HCT116 (cell line): ENCODE results near the gene ZNF516. TPM values are rescaled to one million over a fixed set of nuclear protein-coding genes. Genes with fewer than 3 reads are reported as not detected.

ENCODE experiments used
- ATAC-seq: fragments of 200-7000 bp; cut with Tn5 transposase; 2 replicates; pipeline ENCODE4 v1.9.1; 2020; ENCODE audit warnings: mild to moderate bottlenecking, moderate library complexity
- BruUV-seq: library from RNA; stranded (reverse); fragments of 400-500 nt; replicated peaks from 2 replicates; lab custom pipeline; 2021; lab: Mats Ljungman, UMichigan
- CTCF ChIA-PET: fragments of 300-600 bp; sonication (Branson Sonifier 250); formaldehyde crosslinking; loops from one replicate; lab custom pipeline; 2021; ENCODE audit warnings: antibody characterized with exemption; lab: Charles Lee
- POLR2A ChIA-PET: fragments of 300-600, 350-600 bp; sonication (Branson Sonifier 250); formaldehyde crosslinking; loops from one replicate; lab custom pipeline; 2021; ENCODE audit warnings: antibody characterized with exemption; lab: Charles Lee
- RAD21 ChIA-PET, 2 experiments: fragments of 300-600 bp; sonication (Branson Sonifier 250); formaldehyde crosslinking; loops; one replicate each; lab custom pipeline; 2023; ENCODE audit warnings: low total read pairs in 2 of 2; ENCODE audit not compliant: uncharacterized antibody in 2 of 2, unreplicated experiment in 2 of 2, low non-redundant PET in 1 of 2; lab: Charles Lee
- DNase-seq: peaks from one replicate; pipeline ENCODE4 v3.0.0-alpha.2; 2010; ENCODE audit warnings: low read depth, low spot score
- H2AFZ ChIP-seq: fragments of 200-600 bp; shearing (Covaris generic), sonication (generic); 2 replicates; pipeline ENCODE4 v1.6.1; 2017; ENCODE audit warnings: low read depth, mixed run types, mixed read lengths, antibody characterized with exemption, low read length; ENCODE audit not compliant: poor library complexity, severe bottlenecking
- H3K27ac ChIP-seq: 2 replicates; pipeline ENCODE4 v1.5.1; 2012; ENCODE audit warnings: low read depth, low read length
- H3K27me3 ChIP-seq: fragments of 200-600 bp; sonication (generic); 2 replicates; pipeline ENCODE4 v1.6.1; 2016; ENCODE audit warnings: mixed run types, low read length, mixed read lengths; ENCODE audit not compliant: insufficient read depth
- H3K36me3 ChIP-seq, 2 experiments: fragments of 200-500 bp in 1 of 2; fragments of 200-600 bp in 1 of 2; sonication (Bioruptor generic) in 1 of 2; sonication (generic) in 1 of 2; 2 replicates each; pipeline versions ENCODE4 v1.5.1 to v1.6.1; 2014 to 2016; ENCODE audit warnings: low read length in 2 of 2, inconsistent platforms in 1 of 2, mixed read lengths in 1 of 2, mixed run types in 1 of 2; ENCODE audit not compliant: insufficient read depth in 2 of 2, control insufficient read depth in 1 of 2
- H3K4me1 ChIP-seq, 2 experiments: fragments of 200-600 bp in 1 of 2; sonication (generic) in 1 of 2; 2 replicates each; pipeline versions ENCODE4 v1.5.1 to v1.6.1; 2012 to 2017; ENCODE audit warnings: low read length in 2 of 2, inconsistent platforms in 1 of 2, mild to moderate bottlenecking in 1 of 2, mixed read lengths in 1 of 2, mixed run types in 1 of 2, moderate library complexity in 1 of 2; ENCODE audit not compliant: insufficient read depth in 2 of 2, control insufficient read depth in 1 of 2
- H3K4me2 ChIP-seq: fragments of 200-600 bp; sonication (generic); 2 replicates; pipeline ENCODE4 v1.6.1; 2017; ENCODE audit warnings: mixed run types, low read length, mixed read lengths
- H3K4me3 ChIP-seq, 2 experiments: fragments of 200-600 bp in 1 of 2; sonication (generic) in 1 of 2; replicated peaks in 1 of 2; 2 replicates each; pipeline ENCODE4 v1.5.1; 2011 to 2016; ENCODE audit warnings: low read length in 2 of 2, control low read depth in 1 of 2, low read depth in 1 of 2, mild to moderate bottlenecking in 1 of 2, mixed read lengths in 1 of 2, mixed run types in 1 of 2
- H3K79me2 ChIP-seq: fragments of 200-600 bp; sonication (generic); 2 replicates; pipeline ENCODE4 v1.6.1; 2017; ENCODE audit warnings: mild to moderate bottlenecking, mixed run types, low read length, moderate library complexity, mixed read lengths; ENCODE audit not compliant: insufficient read depth
- H3K9ac ChIP-seq: fragments of 200-600 bp; sonication (generic); 2 replicates; pipeline ENCODE4 v1.6.1; 2016; ENCODE audit warnings: low read length, mixed read lengths
- H3K9me2 ChIP-seq: fragments of 200-600 bp; sonication (generic), shearing (Covaris generic); 2 replicates; pipeline ENCODE4 v1.6.1; 2017; ENCODE audit warnings: mixed run types, mild to moderate bottlenecking, moderate library complexity; ENCODE audit not compliant: insufficient read depth
- H3K9me3 ChIP-seq, 2 experiments: fragments of 200-500 bp in 1 of 2; fragments of 200-600 bp in 1 of 2; sonication (Bioruptor generic) in 1 of 2; sonication (generic) in 1 of 2; 2 replicates each; pipeline ENCODE4 v1.6.1; 2014 to 2017; ENCODE audit warnings: low read length in 2 of 2, mixed read lengths in 2 of 2, inconsistent platforms in 1 of 2, low read depth in 1 of 2, mild to moderate bottlenecking in 1 of 2, mixed run types in 1 of 2, moderate library complexity in 1 of 2; ENCODE audit not compliant: control insufficient read depth in 1 of 2, insufficient read depth in 1 of 2
- H4K20me1 ChIP-seq: fragments of 200-600 bp; sonication (generic), shearing (Covaris generic); 2 replicates; pipeline ENCODE4 v1.6.1; 2017; ENCODE audit warnings: mixed run types, mild to moderate bottlenecking, moderate library complexity; ENCODE audit not compliant: insufficient read depth
- ATF3 ChIP-seq: IDR thresholded peaks from 2 replicates; pipeline ENCODE4 v1.6.1; 2012
- CTCF ChIP-seq, 3 experiments: fragments of 200-600 bp in 1 of 3; sonication (generic) in 1 of 3; IDR thresholded peaks in 2 of 3; conservative IDR thresholded peaks in 1 of 3; 2 replicates each; pipeline ENCODE4 v1.5.1; 2012 to 2017; ENCODE audit warnings: low read depth in 2 of 3, low read length in 2 of 3, antibody characterized with exemption in 1 of 3, borderline replicate concordance in 1 of 3, control low read depth in 1 of 3, mild to moderate bottlenecking in 1 of 3, mixed read lengths in 1 of 3, mixed run types in 1 of 3, moderate library complexity in 1 of 3; ENCODE audit not compliant: insufficient read depth in 1 of 3
- EGR1 ChIP-seq: IDR thresholded peaks from 2 replicates; pipeline ENCODE4 v1.6.1; 2012; ENCODE audit warnings: low read depth
- ELF1 ChIP-seq: IDR thresholded peaks from 2 replicates; pipeline ENCODE4 v1.6.1; 2012; ENCODE audit warnings: low read depth, borderline replicate concordance
- EZH2 ChIP-seq: fragments of 200-600 bp; sonication (generic); IDR thresholded peaks from 2 replicates; pipeline ENCODE4 v1.6.1; 2017; ENCODE audit warnings: antibody characterized with exemption, mixed run types
- FOSL1 ChIP-seq: IDR thresholded peaks from 2 replicates; pipeline ENCODE4 v1.6.1; 2012; ENCODE audit warnings: low read depth
- JUND ChIP-seq: IDR thresholded peaks from 2 replicates; pipeline ENCODE4 v1.6.1; 2012
- MAX ChIP-seq: IDR thresholded peaks from 2 replicates; pipeline ENCODE4 v1.6.1; 2012
- POLR2A ChIP-seq: IDR thresholded peaks from 2 replicates; pipeline ENCODE4 v1.7.0; 2011; ENCODE audit warnings: borderline replicate concordance; ENCODE audit not compliant: insufficient read depth, insufficient read length; ENCODE audit errors: extremely low read depth
- POLR2AphosphoS5 ChIP-seq: IDR thresholded peaks from 2 replicates; pipeline ENCODE4 v1.6.1; 2011; ENCODE audit warnings: mild to moderate bottlenecking, low read depth, low read length, moderate library complexity
- REST ChIP-seq: IDR thresholded peaks from 2 replicates; pipeline ENCODE4 v1.6.1; 2012; ENCODE audit warnings: low read depth
- SIN3A ChIP-seq: IDR thresholded peaks from 2 replicates; pipeline ENCODE4 v1.6.1; 2012; ENCODE audit warnings: low read depth
- SRF ChIP-seq: IDR thresholded peaks from 2 replicates; pipeline ENCODE4 v1.6.1; 2012; ENCODE audit warnings: low read depth
- TCF7L2 ChIP-seq: IDR thresholded peaks from 2 replicates; pipeline ENCODE4 v1.7.0; 2011; ENCODE audit warnings: borderline replicate concordance, inconsistent platforms; ENCODE audit not compliant: insufficient read depth, insufficient read length; ENCODE audit errors: extremely low read depth
- YY1 ChIP-seq: IDR thresholded peaks from 2 replicates; pipeline ENCODE4 v1.6.1; 2011; ENCODE audit warnings: low read length, low read depth, moderate library complexity, mild to moderate bottlenecking; ENCODE audit not compliant: insufficient replicate concordance; ENCODE audit errors: extremely low read depth
- ZNF274 ChIP-seq: fragments of 200-500 bp; sonication (Bioruptor generic); IDR thresholded peaks from 2 replicates; pipeline ENCODE4 v1.6.1; 2014; ENCODE audit warnings: mild to moderate bottlenecking, low read depth, low read length, inconsistent platforms
- intact Hi-C: fragments of 100-400 bp; cut with micrococcal nuclease; formaldehyde crosslinking; loops from 2 replicates; pipeline ENCODE4 v1.10.0; 2022
- total RNA-seq: library from RNA; stranded (reverse); gene quantifications from one replicate; pipeline ENCODE4 v1.2.1, GENCODE V29; 2021; ENCODE audit not compliant: unreplicated experiment

ZNF516 gene
- total RNA-seq, 1 experiment from 2014 or later = 32.0 TPM

- ChIA-PET POLR2A (no interaction called here), RAD21 (no interaction called here), CTCF (interaction anchor here (1.0 kb wide), 1 partner anchor 290 kb away, joined by 3 read pairs; no protein-coding TSS in a partner anchor)
- no peak overlapping the region for H3K4me3 ChIP-seq
- no peaks in the 10 kb centered on the region for H3K9me2 ChIP-seq
- H3K4me2 ChIP-seq = no peak overlapping the region
- no TSS peak for BruUV-seq
- H3K79me2 ChIP-seq = no peaks in the 10 kb centered on the region
- no peaks in the 10 kb centered on the region for H3K36me3 ChIP-seq
- TF ChIP-seq FOSL1 = no peak
- no peak for TF ChIP-seq ATF3
- no peak for TF ChIP-seq TCF7L2
- no peak for TF ChIP-seq EGR1
- TF ChIP-seq SIN3A = no peak
- TF ChIP-seq REST = no peak
- no peak for TF ChIP-seq ELF1
- TF ChIP-seq ZNF274 = no peak
- TF ChIP-seq CTCF (IDR thresholded peaks at IDR 0.05 in 2 of 3, conservative IDR thresholded peaks at IDR 0.05 in 1 of 3; ENCODE audit: borderline replicate concordance in 1 of 3, insufficient read depth in 1 of 3, low read depth in 2 of 3, low read length in 2 of 3) = no peak
- TF ChIP-seq YY1 = no peak
- no peak for TF ChIP-seq MAX
- TF ChIP-seq JUND = no peak
- no peak for TF ChIP-seq POLR2A
- TF ChIP-seq SRF = no peak
- no peak for TF ChIP-seq EZH2
- TF ChIP-seq POLR2AphosphoS5 = no peak
- no peak overlapping the region for H2AFZ ChIP-seq
- no peaks in the 10 kb centered on the region for H4K20me1 ChIP-seq
- intact Hi-C loops = no loop called here
- H3K9ac ChIP-seq = no peak overlapping the region
- ATAC-seq (no peak), DNase-seq (no peak)
- no peak overlapping the region for H3K27ac ChIP-seq
- H3K27me3 ChIP-seq = no peaks in the 10 kb centered on the region
- H3K9me3 ChIP-seq = no peaks in the 10 kb centered on the region
- no peaks in the 10 kb centered on the region for H3K4me1 ChIP-seq
Observed at GRCh38 chr18:76396792-76397191, 98.2 kb downstream of the ZNF516 start.
